HEK293T (cell line): ENCODE data around the gene WWTR1.

ENCODE experiments used
- CTCF ChIA-PET: fragments of 350-600 bp; formaldehyde crosslinking; extraction: SDS; loops from one replicate; lab custom pipeline; 2021; ENCODE audit warnings: antibody characterized with exemption, inconsistent platforms; lab: Yijun Ruan, JAX
- POLR2A ChIA-PET: fragments of 350-600 bp; formaldehyde crosslinking; extraction: SDS; loops from one replicate; lab custom pipeline; 2020; ENCODE audit warnings: antibody characterized with exemption, inconsistent platforms; lab: Yijun Ruan, JAX
- DNase-seq: peaks from one replicate; pipeline ENCODE4 v3.0.0; 2012; ENCODE audit warnings: mixed read lengths; ENCODE audit errors: extremely low spot score
- ARNT ChIP-seq: fragments of 450-650 bp; IDR thresholded peaks from 2 replicates; pipeline ENCODE4 v1.6.1; 2017; ENCODE audit warnings: mild to moderate bottlenecking
- BHLHE40 ChIP-seq: fragments of 450-650 bp; IDR thresholded peaks from 2 replicates; pipeline ENCODE4 v1.6.1; 2016; ENCODE audit warnings: mild to moderate bottlenecking, moderate library complexity, borderline replicate concordance
- CTBP1 ChIP-seq: fragments of 450-650 bp; IDR thresholded peaks from 2 replicates; pipeline ENCODE4 v1.6.1; 2016; ENCODE audit warnings: borderline replicate concordance
- ELF4 ChIP-seq: fragments of 450-650 bp; IDR thresholded peaks from 2 replicates; pipeline ENCODE4 v1.6.1; 2017; ENCODE audit warnings: antibody characterized with exemption
- FOXA1 ChIP-seq: fragments of 450-650 bp; IDR thresholded peaks from 2 replicates; pipeline ENCODE4 v1.6.1; 2016; ENCODE audit warnings: mild to moderate bottlenecking
- FOXK2 ChIP-seq: fragments of 450-650 bp; IDR thresholded peaks from 2 replicates; pipeline ENCODE4 v1.6.1; 2016; ENCODE audit warnings: mild to moderate bottlenecking
- FOXM1 ChIP-seq: fragments of 450-650 bp; IDR thresholded peaks from 2 replicates; pipeline ENCODE4 v1.6.1; 2017; ENCODE audit warnings: mild to moderate bottlenecking, borderline replicate concordance
- HDGF ChIP-seq: fragments of 450-650 bp; IDR thresholded peaks from 2 replicates; pipeline ENCODE4 v1.6.1; 2017; ENCODE audit warnings: antibody characterized with exemption, borderline replicate concordance
- L3MBTL2 ChIP-seq: fragments of 450-650 bp; conservative IDR thresholded peaks from 2 replicates; pipeline ENCODE4 v1.6.1; 2016; ENCODE audit warnings: mild to moderate bottlenecking
- LEF1 ChIP-seq: fragments of 450-650 bp; IDR thresholded peaks from 2 replicates; pipeline ENCODE4 v1.6.1; 2017; ENCODE audit warnings: mild to moderate bottlenecking, borderline replicate concordance
- NFRKB ChIP-seq: fragments of 450-650 bp; IDR thresholded peaks from 2 replicates; pipeline ENCODE4 v1.6.1; 2016; ENCODE audit warnings: mild to moderate bottlenecking, moderate library complexity
- SP1 ChIP-seq: fragments of 450-650 bp; IDR thresholded peaks from 2 replicates; pipeline ENCODE4 v1.6.1; 2017
- SUZ12 ChIP-seq: fragments of 450-650 bp; IDR thresholded peaks from 2 replicates; pipeline ENCODE4 v1.6.1; 2016; ENCODE audit warnings: mild to moderate bottlenecking
- TARDBP ChIP-seq: fragments of 450-650 bp; IDR thresholded peaks from 2 replicates; pipeline ENCODE4 v1.6.1; 2016
- ZNF384 ChIP-seq: fragments of 450-650 bp; IDR thresholded peaks from 2 replicates; pipeline ENCODE4 v1.6.1; 2016
- TF ChIP-seq, protein P1 (sequence below): fragments of 450-650 bp; IDR thresholded peaks from 2 replicates; pipeline ENCODE4 v1.6.1; 2016

Gene WWTR1

GRCh38 chr3:149615731-149616221 lies 42.0 kb downstream of the WWTR1 start:
- TF ChIP-seq SUZ12 = no peak
- no peak for TF ChIP-seq TARDBP
- TF ChIP-seq NFRKB = no peak
- TF ChIP-seq SP1 = no peak
- TF ChIP-seq CTBP1 = no peak
- TF ChIP-seq L3MBTL2 = no peak
- TF ChIP-seq, protein P1, sequence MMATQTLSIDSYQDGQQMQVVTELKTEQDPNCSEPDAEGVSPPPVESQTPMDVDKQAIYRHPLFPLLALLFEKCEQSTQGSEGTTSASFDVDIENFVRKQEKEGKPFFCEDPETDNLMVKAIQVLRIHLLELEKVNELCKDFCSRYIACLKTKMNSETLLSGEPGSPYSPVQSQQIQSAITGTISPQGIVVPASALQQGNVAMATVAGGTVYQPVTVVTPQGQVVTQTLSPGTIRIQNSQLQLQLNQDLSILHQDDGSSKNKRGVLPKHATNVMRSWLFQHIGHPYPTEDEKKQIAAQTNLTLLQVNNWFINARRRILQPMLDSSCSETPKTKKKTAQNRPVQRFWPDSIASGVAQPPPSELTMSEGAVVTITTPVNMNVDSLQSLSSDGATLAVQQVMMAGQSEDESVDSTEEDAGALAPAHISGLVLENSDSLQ = no peak
- TF ChIP-seq BHLHE40 = no peak
- no peak for TF ChIP-seq FOXM1
- TF ChIP-seq ARNT = no peak
- TF ChIP-seq LEF1 = no peak
- no peak for TF ChIP-seq ZNF384
- TF ChIP-seq FOXA1 = no peak
- no peak for TF ChIP-seq ELF4
- TF ChIP-seq HDGF = no peak
- no peak for TF ChIP-seq FOXK2
- CTCF ChIA-PET = no interaction called here
- POLR2A ChIA-PET = interaction anchor here (1.1 kb wide), 1 partner anchor 43 kb away, joined by 5 read pairs; the partner anchor contains the start of gene WWTR1
- no peak for DNase-seq

DNA sequence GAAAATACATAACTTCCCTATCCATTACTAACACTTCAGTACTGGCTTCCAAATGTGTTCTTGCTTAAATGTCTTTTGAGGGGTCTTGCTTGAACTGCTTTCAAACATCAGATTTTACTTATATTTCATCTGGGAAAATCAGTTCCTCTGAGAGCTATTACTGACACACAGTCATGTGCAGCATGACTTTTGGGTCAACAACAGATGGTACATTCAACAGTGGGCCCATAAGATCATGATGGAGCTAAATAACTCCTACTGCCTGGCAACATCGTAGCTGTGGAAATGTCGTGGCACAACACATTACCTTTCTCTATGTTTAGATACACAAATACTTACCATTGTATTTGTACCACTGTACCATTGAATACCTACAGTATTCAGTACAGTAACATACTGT lies 43.8 kb downstream of the WWTR1 start:
- no peak for DNase-seq
- CTCF ChIA-PET = no interaction called here
- TF ChIP-seq FOXM1 (no peak), CTBP1 (no peak), HDGF (no peak), FOXK2 (no peak), LEF1 (no peak), ZNF384 (no peak), SUZ12 (no peak), SP1 (no peak), ELF4 (no peak), NFRKB (no peak), L3MBTL2 (no peak), BHLHE40 (no peak), ARNT (no peak)
- TF ChIP-seq, protein P1 = no peak
- POLR2A ChIA-PET = no interaction called here

- TF ChIP-seq L3MBTL2 = no peak
- TF ChIP-seq SP1 = no peak
- no peak for TF ChIP-seq HDGF
- TF ChIP-seq FOXM1 = no peak
- no peak for DNase-seq
- POLR2A ChIA-PET = no interaction called here
- CTCF ChIA-PET = no interaction called here
Measured at GRCh38 chr3:149612456-149612855, 45.4 kb downstream of the WWTR1 start.

DNA sequence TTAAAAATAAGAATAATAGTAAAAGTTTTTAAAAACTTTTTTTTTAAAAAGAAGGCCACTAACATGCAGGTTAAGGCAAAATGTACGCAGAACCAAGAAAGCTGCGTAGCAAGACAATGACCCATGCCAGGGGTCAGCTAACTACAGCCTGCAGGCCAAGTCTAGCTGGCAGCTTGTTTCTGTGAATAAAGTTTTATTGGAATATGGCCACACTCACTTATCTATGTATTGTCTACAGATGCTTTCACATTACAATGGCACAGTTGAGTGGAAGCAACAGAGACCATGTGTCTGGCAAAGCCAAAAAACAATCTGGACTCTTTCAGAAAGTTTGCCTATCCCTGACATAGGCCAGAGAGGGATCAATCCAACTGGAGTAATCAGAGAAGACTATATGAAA lies 46.7 kb downstream of the WWTR1 start:
- POLR2A ChIA-PET = no interaction called here
- no peak for DNase-seq
- CTCF ChIA-PET = interaction anchor here (0.5 kb wide), 1 partner anchor 140 kb away, joined by 3 read pairs; no protein-coding TSS in a partner anchor
- no peak for TF ChIP-seq ELF4
- no peak for TF ChIP-seq TARDBP
- no peak for TF ChIP-seq FOXA1
- TF ChIP-seq SP1 = no peak
- no peak for TF ChIP-seq ZNF384
- TF ChIP-seq FOXM1 = no peak
- TF ChIP-seq, protein P1 = no peak
- no peak for TF ChIP-seq ARNT
- no peak for TF ChIP-seq FOXK2
- TF ChIP-seq NFRKB = no peak
- TF ChIP-seq CTBP1 = no peak
- no peak for TF ChIP-seq L3MBTL2
- no peak for TF ChIP-seq BHLHE40
- no peak for TF ChIP-seq HDGF
- TF ChIP-seq LEF1 = no peak
- no peak for TF ChIP-seq SUZ12

GRCh38 chr3:149610351-149611105 lies 47.3 kb downstream of the WWTR1 start:
- TF ChIP-seq LEF1 = no peak
- no peak for TF ChIP-seq SUZ12
- POLR2A ChIA-PET = no interaction called here
- CTCF ChIA-PET = no interaction called here
- no peak for DNase-seq

- ChIA-PET CTCF (interaction anchor here (0.6 to 0.9 kb wide), 2 partner anchors 25 to 41 kb away, joined by 3 read pairs; no protein-coding TSS in a partner anchor), POLR2A (no interaction called here)
- TF ChIP-seq FOXK2 = no peak
- no peak for TF ChIP-seq BHLHE40
- no peak for TF ChIP-seq SUZ12
- TF ChIP-seq ARNT = no peak
- DNase-seq = no peak
Measured at GRCh38 chr3:149609595-149609994, 48.2 kb downstream of the WWTR1 start.
